Skeletal muscle cell (primary cell): ENCODE results near the gene CEP250.

ENCODE experiments used
- DNase-seq: peaks from one replicate; pipeline ENCODE4 v3.0.0-alpha.2; 2010; ENCODE audit warnings: low read depth
- H3K4me3 ChIP-seq: 2 replicates; pipeline ENCODE4 v1.5.1; 2011; ENCODE audit warnings: low read depth, mild to moderate bottlenecking, control low read depth, low read length, moderate library complexity

The CEP250 gene

DNA sequence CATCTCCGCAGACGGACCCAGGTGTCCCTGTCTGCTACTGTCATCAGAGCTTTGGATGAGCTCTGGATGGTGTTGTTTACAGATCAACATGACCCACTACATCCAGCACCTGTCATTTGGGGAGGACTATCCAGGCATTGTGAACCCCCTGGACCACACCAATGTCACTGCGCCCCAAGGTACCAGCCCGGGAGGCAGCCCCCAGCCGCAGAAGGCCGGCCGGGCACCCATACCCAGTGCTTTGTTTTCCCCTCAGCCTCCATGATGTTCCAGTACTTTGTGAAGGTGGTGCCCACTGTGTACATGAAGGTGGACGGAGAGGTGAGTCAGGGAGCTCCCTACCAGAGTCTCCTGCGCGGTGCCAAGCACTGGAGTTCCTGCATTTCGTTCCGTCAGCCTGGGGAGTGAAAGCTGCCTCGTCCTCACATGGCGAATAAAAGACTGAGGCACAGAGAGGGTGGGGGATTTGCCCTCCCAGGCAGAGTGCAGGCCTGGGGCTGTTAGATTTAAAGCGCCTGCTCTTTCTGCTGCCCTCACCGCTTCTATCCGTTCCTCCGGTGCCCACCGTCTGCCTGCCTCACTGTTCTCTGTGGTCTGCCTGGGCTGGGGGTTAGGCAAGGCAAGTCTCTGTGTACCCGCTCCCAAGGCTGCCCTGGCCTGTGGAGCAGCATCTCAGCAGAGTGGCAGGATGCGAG lies 100.7 kb downstream of the CEP250 start:
- no peak overlapping the region for H3K4me3 ChIP-seq
- DNase-seq, result no peak

DNA sequence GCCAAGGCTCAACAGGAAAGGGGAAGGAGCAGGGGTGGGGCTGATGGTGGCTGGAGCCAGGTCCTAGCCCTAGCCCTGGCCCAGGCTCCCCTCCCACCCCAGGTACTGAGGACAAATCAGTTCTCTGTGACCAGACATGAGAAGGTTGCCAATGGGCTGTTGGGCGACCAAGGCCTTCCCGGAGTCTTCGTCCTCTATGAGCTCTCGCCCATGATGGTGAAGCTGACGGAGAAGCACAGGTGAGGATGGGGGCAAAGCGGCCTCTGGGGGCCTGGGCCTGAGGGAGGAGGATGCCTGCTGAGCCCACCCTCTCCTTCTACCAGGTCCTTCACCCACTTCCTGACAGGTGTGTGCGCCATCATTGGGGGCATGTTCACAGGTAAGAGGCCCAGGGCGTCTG lies 101.5 kb downstream of the CEP250 start:
- no peak for DNase-seq
- no peak overlapping the region for H3K4me3 ChIP-seq

DNA sequence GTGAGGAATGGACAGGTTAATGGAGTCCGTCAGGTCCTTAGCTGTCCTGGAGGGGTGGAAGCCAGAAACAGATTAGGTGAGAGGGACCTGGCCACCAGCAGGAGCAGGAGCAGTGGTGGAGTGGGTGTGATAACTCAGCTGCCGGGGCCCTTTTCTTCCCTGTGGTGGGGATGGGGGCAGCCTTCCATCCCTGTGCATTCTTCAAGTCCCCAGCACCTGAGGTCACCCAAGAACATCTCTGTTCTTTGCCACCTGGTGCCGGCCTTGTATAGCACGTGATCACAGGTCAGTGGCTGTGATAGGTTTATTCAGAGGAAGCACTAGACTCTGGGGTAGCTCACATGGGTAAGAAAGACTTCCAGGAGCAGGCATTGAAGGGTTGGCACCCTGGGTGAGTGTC lies 103.1 kb downstream of the CEP250 start:
- no peak overlapping the region for H3K4me3 ChIP-seq
- DNase-seq, result no peak

DNA sequence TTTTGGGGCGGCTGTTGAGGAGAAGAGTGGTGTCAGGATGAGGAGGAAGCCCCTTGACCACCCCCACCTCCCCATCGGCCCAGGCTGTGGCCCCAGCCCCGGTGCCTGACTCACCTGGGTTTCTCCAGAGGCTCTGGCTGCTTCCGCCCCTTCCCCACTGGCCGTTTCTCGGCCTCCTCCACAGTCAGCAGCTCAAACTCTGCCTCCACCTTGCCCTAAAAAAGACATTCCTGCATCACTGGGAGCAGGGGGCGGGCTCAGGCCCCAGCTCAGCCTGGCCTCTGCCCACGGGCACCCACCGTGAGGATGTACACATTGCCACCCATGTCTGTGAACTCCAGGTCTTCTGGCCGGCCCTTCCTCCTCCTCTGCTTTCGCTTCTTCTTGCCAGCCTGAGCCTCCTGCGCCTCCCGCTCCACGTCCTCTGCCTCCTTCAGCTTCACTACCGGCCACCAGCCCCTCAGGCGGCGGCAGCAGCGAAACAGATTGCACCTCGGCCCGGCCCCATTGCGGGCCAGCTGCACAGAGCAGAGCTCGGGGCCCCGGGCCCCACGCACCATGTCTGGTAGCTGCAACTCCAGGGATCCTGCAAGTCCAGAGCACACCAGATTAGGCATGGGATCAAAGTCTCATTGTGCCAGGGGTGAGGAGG lies 103.8 kb downstream of the CEP250 start:
- H3K4me3 ChIP-seq, result no peak overlapping the region
- DNase-seq, result no peak

DNA sequence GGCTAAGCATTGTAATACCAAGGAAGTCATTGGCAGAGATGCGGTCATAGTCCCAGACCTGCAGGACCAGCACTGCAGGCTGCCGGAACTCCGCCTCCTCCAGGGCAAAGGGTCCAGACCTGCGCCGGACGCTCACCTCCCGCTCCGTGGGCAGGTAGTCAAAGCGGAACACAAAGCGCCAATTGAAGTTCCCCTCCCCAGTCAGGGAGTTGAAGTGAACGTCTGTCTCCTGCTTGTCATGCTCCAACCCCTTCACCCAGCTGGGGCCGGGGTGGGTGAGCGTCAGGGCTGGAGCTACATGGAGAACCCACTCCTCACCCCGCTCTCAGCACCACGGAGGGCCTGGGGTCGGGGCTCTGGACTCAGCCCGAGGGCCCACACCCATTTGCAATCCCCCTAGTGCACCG lies 104.7 kb downstream of the CEP250 start:
- no peak overlapping the region for H3K4me3 ChIP-seq
- no peak for DNase-seq

DNA sequence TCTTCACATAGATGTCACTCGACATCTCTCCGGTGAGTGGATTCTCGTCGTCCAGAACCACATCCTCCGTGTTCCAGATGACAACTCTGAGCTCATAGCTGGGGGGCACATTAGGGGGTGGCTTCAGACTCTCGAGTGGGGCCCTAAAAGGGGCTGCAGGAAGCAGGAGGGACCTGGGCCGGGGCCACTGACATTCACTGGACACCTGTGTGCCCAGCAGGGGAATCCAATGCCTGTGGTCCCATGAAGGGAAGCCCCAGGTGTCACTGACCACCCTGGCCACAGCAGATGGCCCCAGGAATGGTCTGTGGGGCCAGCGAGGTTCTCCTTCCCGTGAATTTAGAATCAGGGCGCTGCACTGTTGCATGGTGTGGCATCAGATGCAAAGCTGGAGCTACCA lies 105.1 kb downstream of the CEP250 start:
- no peak for DNase-seq

DNA sequence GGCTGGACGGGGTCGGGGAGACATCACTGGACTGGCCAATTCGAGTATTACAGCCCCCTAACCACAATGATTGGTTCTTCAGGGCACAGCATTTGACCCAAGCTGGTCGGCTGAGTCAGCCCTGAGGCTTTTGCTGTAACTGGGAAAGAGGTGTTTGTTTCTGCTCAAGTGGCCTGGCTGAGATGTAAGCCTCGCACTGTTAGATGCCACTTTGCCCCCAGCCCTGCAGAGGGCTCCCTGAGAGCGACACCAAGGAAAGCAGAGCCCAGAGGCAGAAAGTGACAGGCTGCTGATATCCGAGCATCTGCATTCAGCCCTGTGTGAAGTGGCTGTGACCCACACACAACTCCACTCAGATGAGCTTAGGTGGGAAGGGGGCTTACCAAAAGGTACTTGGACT lies 105.9 kb downstream of the CEP250 start:
- H3K4me3 ChIP-seq, result no peak overlapping the region
- no peak for DNase-seq

More for the DNA sequence above, 105.1 kb downstream of the CEP250 start:
- H3K4me3 ChIP-seq, result no peak overlapping the region

DNA sequence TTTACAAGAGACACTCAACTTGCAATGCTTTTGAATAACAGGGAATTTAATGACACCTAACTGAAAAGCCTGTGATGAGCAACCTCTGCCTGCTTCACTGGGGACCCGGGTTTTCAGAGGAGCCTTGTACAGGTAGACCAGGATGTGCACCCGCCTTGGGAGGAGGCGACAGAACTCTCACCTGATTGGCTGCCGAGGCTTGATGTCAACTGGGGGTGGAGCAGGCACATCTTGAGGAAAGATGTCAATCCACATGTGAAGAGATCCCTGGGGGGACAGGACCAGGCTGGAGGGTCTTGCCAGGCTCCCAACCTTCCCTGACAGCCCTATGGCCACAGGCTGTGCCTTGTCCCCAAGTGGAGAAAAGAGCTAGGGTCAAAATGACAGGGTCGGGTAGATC lies 106.3 kb downstream of the CEP250 start:
- DNase-seq, result no peak
- H3K4me3 ChIP-seq, result no peak overlapping the region

DNA sequence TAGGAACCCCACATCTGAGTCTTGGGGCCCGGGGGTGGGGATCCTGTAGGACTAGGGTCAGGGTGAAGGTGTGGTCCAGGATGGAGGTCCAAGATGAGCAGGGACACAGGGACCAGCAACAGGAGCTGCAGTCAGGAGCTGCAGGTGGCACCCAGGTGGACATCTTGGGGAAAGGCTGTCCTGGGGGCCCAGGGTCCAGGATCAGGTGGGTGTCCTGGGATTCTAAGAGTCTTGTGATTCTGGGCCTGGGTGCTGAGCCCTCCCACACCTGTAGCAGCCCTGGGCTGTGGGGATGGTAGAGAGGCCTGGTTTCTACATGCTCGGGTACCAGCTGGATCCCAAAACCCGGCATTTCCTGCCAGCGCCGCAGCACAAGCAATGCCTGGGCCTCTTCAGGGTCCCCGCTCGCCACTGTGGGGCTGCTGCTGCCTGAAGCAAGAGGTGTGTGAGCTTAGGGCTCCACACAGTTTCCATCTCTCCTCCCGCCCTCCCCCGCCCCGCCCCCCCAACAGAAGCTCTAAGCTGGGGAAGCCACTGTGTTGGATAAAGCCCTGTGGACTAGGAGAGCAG lies 107.2 kb downstream of the CEP250 start:
- no peak overlapping the region for H3K4me3 ChIP-seq
- no peak for DNase-seq

DNA sequence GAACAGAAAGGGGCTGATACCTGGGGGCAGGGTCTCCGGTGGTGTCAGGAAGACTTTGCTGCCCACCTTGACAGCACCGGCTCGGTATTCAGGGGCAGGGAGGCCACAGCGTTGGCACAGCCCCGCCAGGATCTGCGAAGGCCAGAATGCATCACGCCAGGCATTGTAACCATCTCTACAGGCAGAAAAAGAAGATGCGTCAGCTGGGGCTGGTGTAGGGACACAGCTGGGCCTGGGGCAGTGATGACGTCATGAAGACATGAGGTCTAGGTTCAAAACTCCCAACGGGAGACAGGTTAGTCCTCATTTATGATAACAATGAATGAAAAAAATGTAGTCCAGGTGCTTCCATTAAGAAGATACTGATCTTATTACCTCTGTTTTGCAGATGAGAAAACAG lies 108.4 kb downstream of the CEP250 start:
- no peak overlapping the region for H3K4me3 ChIP-seq
- no peak for DNase-seq

DNA sequence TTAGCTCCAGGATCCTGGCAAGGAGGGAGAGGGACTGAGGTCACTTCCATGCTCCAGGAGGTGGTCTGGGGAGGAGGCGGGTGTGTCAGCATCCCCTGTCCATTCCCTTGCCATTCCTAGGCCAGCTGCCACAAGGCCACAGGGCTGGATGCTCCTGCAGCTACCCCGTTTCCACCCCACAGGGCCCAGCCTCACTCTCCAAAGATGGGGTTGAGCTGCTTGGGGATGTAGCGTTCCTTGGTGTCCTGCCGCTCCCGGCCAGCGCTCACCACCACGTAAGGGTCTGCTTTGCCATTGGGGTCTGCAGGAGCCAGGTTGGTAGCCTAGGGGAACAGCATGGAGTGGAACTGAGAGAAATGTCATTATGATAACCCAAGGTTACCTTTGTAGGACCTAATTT lies 109.5 kb downstream of the CEP250 start:
- no peak for DNase-seq
- H3K4me3 ChIP-seq, result no peak overlapping the region

DNA sequence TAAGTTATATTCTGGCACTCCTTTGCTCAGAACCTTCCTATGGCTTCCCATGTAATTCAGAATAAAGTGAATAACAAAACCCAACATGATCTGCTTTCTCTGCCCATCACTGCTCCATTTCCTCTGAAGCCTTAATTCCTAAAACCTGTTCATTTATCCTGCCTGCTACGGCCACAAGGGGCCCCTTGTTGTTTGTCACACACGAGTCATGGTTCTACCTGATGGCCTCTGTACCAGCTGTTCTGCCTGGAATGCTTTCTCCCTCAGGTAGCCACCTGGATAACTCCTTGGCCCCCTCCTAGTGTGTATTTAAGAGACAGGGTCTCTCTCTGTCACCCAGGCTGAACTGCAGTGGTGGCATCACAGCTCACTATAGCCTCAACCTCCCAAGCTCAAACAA lies 113.2 kb downstream of the CEP250 start:
- DNase-seq, result no peak
- no peak overlapping the region for H3K4me3 ChIP-seq
